PC-9 (cell line): Measurements from ENCODE around the gene KCNN3. TPM values are rescaled to one million over a fixed set of nuclear protein-coding genes. Genes with fewer than 3 reads are reported as not detected.

Source experiments
- BruUV-seq: library from RNA; stranded (reverse); fragments of 400-500 nt; replicated peaks from 2 replicates; lab custom pipeline; 2021; lab: Mats Ljungman, UMichigan
- CTCF ChIA-PET: fragments of 300-600 bp; sonication (Branson Sonifier 250); formaldehyde crosslinking; loops from one replicate; lab custom pipeline; 2022; ENCODE audit warnings: antibody characterized with exemption; lab: Charles Lee
- POLR2A ChIA-PET: fragments of 300-600 bp; sonication (Branson Sonifier 250); formaldehyde crosslinking; loops from one replicate; lab custom pipeline; 2022; ENCODE audit warnings: antibody characterized with exemption; ENCODE audit not compliant: unreplicated experiment; lab: Charles Lee
- DNase-seq, 2 experiments: peaks; one replicate each; pipeline versions ENCODE4 v3.0.0 to v3.0.0-alpha.2; 2015 to 2022; ENCODE audit warnings: mixed read lengths in 1 of 2
- H2AFZ ChIP-seq: fragments of 200-600 bp; sonication (generic); 2 replicates; pipeline ENCODE4 v1.8.1; 2017; ENCODE audit warnings: antibody characterized with exemption
- H3F3A ChIP-seq: fragments of 200-600 bp; sonication (generic); 2 replicates; pipeline ENCODE4 v1.8.1; 2017; ENCODE audit warnings: antibody characterized with exemption, mild to moderate bottlenecking, low read depth; ENCODE audit not compliant: insufficient read depth
- H3K27ac ChIP-seq: fragments of 200-600 bp; sonication (generic); 2 replicates; pipeline ENCODE4 v1.6.1; 2016; ENCODE audit warnings: mixed run types
- H3K27me3 ChIP-seq: fragments of 200-600 bp; sonication (generic); 2 replicates; pipeline ENCODE4 v1.6.1; 2016; ENCODE audit warnings: low read depth, mixed run types; ENCODE audit not compliant: insufficient read depth
- H3K36me3 ChIP-seq: fragments of 200-600 bp; sonication (generic); 2 replicates; pipeline ENCODE4 v1.6.1; 2016; ENCODE audit warnings: low read depth, mixed run types
- H3K4me1 ChIP-seq: fragments of 200-600 bp; sonication (generic); replicated peaks from 2 replicates; pipeline ENCODE4 v1.6.1; 2016; ENCODE audit warnings: mixed run types; ENCODE audit not compliant: insufficient read depth
- H3K4me2 ChIP-seq: fragments of 200-600 bp; sonication (generic); 2 replicates; pipeline ENCODE4 v1.6.1; 2017; ENCODE audit warnings: mixed run types
- H3K4me3 ChIP-seq: fragments of 200-600 bp; sonication (generic); 2 replicates; pipeline ENCODE4 v1.6.1; 2016; ENCODE audit warnings: mixed run types
- H3K79me2 ChIP-seq: fragments of 200-600 bp; sonication (generic); 2 replicates; pipeline ENCODE4 v1.6.1; 2017; ENCODE audit warnings: low read depth, mixed run types
- H3K9me2 ChIP-seq: fragments of 200-600 bp; sonication (generic); 2 replicates; pipeline ENCODE4 v1.8.1; 2017; ENCODE audit warnings: mild to moderate bottlenecking; ENCODE audit not compliant: insufficient read depth
- H3K9me3 ChIP-seq: fragments of 200-600 bp; sonication (generic); 2 replicates; pipeline ENCODE4 v1.8.1; 2016; ENCODE audit warnings: low read depth; ENCODE audit not compliant: insufficient read depth
- H4K20me1 ChIP-seq: fragments of 200-600 bp; sonication (generic); 2 replicates; pipeline ENCODE4 v1.8.1; 2017; ENCODE audit not compliant: insufficient read depth
- EZH2 ChIP-seq: fragments of 200-600 bp; sonication (generic); IDR thresholded peaks from 2 replicates; pipeline ENCODE4 v1.8.0; 2017; ENCODE audit warnings: antibody characterized with exemption, low read depth
- intact Hi-C: fragments of 100-400 bp; cut with micrococcal nuclease; formaldehyde crosslinking; loops from one replicate; pipeline ENCODE4 v1.10.0; 2022; ENCODE audit not compliant: unreplicated experiment
- total RNA-seq: library from RNA; stranded (reverse); gene quantifications from 2 replicates; pipeline ENCODE4 v1.2.3, GENCODE V29; 2021
- TF ChIP-seq, protein P1 (sequence below): fragments of 200-600 bp; sonication (generic); conservative IDR thresholded peaks from 2 replicates; pipeline ENCODE4 v1.6.1; 2017; ENCODE audit warnings: mixed run types, antibody characterized with exemption, mild to moderate bottlenecking, moderate library complexity

The KCNN3 gene
- total RNA-seq, 1 experiment from 2014 or later = 1.1 TPM

DNA sequence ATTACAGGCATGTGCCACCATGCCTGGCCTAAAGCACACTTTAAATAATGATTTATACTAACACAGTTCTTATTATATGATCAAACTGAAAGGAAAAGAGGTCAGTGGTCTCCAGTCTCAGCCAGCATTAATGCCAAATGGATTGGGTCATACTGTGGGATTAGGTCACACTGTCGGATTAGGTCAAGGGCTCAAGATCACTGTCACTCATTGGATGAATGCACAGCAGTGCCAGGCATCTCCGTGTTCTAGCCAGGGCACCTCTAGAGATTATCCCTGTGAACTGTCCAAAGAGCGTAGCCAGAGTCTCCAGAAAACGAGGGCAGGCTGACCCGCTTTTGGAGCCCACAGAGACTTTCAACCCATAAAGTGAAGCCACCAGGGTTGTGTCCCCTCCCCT, 70.9 kb downstream of the KCNN3 start:
- no peaks in the 10 kb centered on the region for H3F3A ChIP-seq
- TF ChIP-seq, protein P1, sequence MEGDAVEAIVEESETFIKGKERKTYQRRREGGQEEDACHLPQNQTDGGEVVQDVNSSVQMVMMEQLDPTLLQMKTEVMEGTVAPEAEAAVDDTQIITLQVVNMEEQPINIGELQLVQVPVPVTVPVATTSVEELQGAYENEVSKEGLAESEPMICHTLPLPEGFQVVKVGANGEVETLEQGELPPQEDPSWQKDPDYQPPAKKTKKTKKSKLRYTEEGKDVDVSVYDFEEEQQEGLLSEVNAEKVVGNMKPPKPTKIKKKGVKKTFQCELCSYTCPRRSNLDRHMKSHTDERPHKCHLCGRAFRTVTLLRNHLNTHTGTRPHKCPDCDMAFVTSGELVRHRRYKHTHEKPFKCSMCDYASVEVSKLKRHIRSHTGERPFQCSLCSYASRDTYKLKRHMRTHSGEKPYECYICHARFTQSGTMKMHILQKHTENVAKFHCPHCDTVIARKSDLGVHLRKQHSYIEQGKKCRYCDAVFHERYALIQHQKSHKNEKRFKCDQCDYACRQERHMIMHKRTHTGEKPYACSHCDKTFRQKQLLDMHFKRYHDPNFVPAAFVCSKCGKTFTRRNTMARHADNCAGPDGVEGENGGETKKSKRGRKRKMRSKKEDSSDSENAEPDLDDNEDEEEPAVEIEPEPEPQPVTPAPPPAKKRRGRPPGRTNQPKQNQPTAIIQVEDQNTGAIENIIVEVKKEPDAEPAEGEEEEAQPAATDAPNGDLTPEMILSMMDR = no peak
- no peak for TF ChIP-seq EZH2
- no peak overlapping the region for H3K27ac ChIP-seq
- no TSS peak for BruUV-seq
- POLR2A ChIA-PET = no interaction called here
- intact Hi-C loops = no loop called here
- no peaks in the 10 kb centered on the region for H4K20me1 ChIP-seq
- H3K4me1 ChIP-seq = no peaks in the 10 kb centered on the region
- H3K9me3 ChIP-seq = no peaks in the 10 kb centered on the region
- no peak overlapping the region for H2AFZ ChIP-seq
- no peaks in the 10 kb centered on the region for H3K36me3 ChIP-seq
- no peak overlapping the region for H3K4me3 ChIP-seq
- CTCF ChIA-PET = no interaction called here
- H3K9me2 ChIP-seq = no peaks in the 10 kb centered on the region
- peaks cover 94% of the 10 kb centered on the region for H3K27me3 ChIP-seq
- H3K4me2 ChIP-seq = no peak overlapping the region
- no peak for DNase-seq
- no peaks in the 10 kb centered on the region for H3K79me2 ChIP-seq

DNA sequence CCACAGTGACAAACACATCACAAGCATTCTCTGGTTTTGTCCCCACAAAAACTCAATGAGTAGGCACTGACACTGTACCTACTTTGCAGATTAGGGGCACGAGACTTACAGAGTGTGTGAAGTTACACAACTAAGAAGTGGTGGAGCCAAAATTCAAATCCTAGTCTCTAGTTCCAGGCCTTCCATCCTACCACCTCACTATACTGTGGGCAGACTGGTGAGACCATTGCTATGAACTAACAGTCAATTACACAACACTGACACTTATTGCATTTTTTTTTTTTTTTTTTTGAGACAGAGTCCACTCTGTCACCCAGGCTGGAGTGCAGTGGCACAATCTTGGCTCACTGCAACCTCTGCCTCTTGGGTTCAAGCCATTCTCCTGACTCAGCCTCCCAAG, 71.4 kb downstream of the KCNN3 start:
- H3K27ac ChIP-seq = no peak overlapping the region
- ChIA-PET POLR2A (no interaction called here), CTCF (no interaction called here)
- H3K36me3 ChIP-seq = no peaks in the 10 kb centered on the region
- intact Hi-C loops = no loop called here
- H3K27me3 ChIP-seq = peaks cover 94% of the 10 kb centered on the region
- no peaks in the 10 kb centered on the region for H3K4me1 ChIP-seq
- H2AFZ ChIP-seq = no peak overlapping the region
- BruUV-seq = no TSS peak
- DNase-seq = no peak
- H3K4me3 ChIP-seq = no peak overlapping the region
- TF ChIP-seq, protein P1 = no peak
- TF ChIP-seq EZH2 = no peak
- H3K79me2 ChIP-seq = no peaks in the 10 kb centered on the region
- H3K9me2 ChIP-seq = no peaks in the 10 kb centered on the region
- no peaks in the 10 kb centered on the region for H3F3A ChIP-seq
- no peak overlapping the region for H3K4me2 ChIP-seq
- H3K9me3 ChIP-seq = no peaks in the 10 kb centered on the region
- H4K20me1 ChIP-seq = no peaks in the 10 kb centered on the region

DNA sequence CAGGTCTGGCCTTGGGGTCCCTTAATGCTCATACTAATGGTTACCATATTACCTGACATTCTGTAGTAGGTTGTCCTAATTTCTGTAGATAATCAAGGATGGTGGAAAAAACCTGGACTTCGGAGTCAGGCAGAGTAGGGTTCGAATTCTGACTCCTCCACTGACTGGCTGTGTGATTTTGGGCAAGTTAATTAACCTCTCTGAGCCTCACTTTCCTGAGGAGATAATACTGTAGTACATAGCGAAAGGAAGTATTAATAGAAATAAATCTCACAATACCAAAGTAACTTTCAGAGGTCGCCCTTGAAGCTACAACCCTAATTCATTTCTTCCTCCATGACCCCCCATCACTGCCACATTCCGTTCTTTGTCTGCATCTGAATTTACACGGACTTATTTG, 72.9 kb downstream of the KCNN3 start:
- intact Hi-C loops = no loop called here
- BruUV-seq = no TSS peak
- Histone ChIP-seq H3K9me3 (no peaks in the 10 kb centered on the region), H3F3A (no peaks in the 10 kb centered on the region), H3K4me2 (no peak overlapping the region), H3K9me2 (no peaks in the 10 kb centered on the region), H3K27ac (no peak overlapping the region), H3K4me1 (no peaks in the 10 kb centered on the region), H3K36me3 (no peaks in the 10 kb centered on the region), H3K4me3 (no peak overlapping the region), H2AFZ (no peak overlapping the region), H4K20me1 (no peaks in the 10 kb centered on the region), H3K27me3 (peaks cover 94% of the 10 kb centered on the region), H3K79me2 (no peaks in the 10 kb centered on the region)
- ChIA-PET CTCF (no interaction called here), POLR2A (no interaction called here)
- TF ChIP-seq EZH2 = no peak
- TF ChIP-seq, protein P1 = no peak
- DNase-seq = no peak
